ENCODE results near the gene TMEM184B.

The TMEM184B gene

DNA sequence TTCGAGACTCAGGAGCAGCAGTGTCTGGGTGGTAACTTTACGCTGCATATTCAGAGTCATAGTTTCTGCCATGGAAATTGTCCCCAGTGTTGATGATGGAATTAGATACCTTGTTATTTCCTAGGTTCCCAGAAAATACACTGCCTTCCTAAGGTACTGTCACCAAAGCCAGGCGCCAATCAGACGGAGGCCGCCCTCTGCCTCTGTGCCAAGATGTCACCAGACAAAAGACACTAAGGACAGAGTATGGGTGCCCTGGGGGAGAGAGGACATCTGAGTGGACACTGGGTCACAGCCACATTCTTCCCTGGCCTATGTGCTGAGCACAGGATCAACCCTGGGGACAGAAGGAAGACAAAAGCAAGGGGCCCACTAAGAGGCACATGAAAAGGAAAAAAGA, 102.3 kb downstream of the TMEM184B start:
- no peak overlapping the region for H3K4me3 Mint-ChIP-seq
- H3K27ac Mint-ChIP-seq, result no peak overlapping the region
- H3K9me3 Mint-ChIP-seq, result no peaks in the 10 kb centered on the region
- peaks cover 32% of the 10 kb centered on the region for H3K4me1 Mint-ChIP-seq
- DNase-seq (ENCODE audit: low spot score in 2 of 2) (no peak), ATAC-seq (no peak)
- H3K36me3 Mint-ChIP-seq, result peaks cover 16% of the 10 kb centered on the region

Data from stimulated activated effector memory CD8-positive, alpha-beta T cell treated with anti-CD3 and anti-CD28 coated beads, Interleukin-12 subunit alpha, Interleukin-12 subunit beta, amount 100 ng/mL, for 72 hours (primary cell).